HG03064 (cell line): ENCODE measurements around the gene ACP4.

Experiments used
- ATAC-seq: cut with Tn5 transposase; IDR thresholded peaks from one replicate; pipeline ENCODE4 v1.9.1; 2021; ENCODE audit warnings: low read depth; ENCODE audit not compliant: unreplicated experiment

Gene ACP4

GRCh38 chr19:50839712-50840655 lies 49.8 kb downstream of the ACP4 start:
- no peak for ATAC-seq

GRCh38 chr19:50842130-50842529 lies 51.9 kb downstream of the ACP4 start:
- no peak for ATAC-seq

GRCh38 chr19:50843205-50843604 lies 53.0 kb downstream of the ACP4 start:
- no peak for ATAC-seq

GRCh38 chr19:50843701-50844221 lies 53.5 kb downstream of the ACP4 start:
- ATAC-seq: no peak

GRCh38 chr19:50844296-50844935 lies 54.2 kb downstream of the ACP4 start:
- no peak for ATAC-seq
